Measurements from ENCODE around the gene GRPEL2.
A peak's percentile ranks its signal among the peaks of the same experiment; 100 is the strongest.

GRPEL2 gene

DNA sequence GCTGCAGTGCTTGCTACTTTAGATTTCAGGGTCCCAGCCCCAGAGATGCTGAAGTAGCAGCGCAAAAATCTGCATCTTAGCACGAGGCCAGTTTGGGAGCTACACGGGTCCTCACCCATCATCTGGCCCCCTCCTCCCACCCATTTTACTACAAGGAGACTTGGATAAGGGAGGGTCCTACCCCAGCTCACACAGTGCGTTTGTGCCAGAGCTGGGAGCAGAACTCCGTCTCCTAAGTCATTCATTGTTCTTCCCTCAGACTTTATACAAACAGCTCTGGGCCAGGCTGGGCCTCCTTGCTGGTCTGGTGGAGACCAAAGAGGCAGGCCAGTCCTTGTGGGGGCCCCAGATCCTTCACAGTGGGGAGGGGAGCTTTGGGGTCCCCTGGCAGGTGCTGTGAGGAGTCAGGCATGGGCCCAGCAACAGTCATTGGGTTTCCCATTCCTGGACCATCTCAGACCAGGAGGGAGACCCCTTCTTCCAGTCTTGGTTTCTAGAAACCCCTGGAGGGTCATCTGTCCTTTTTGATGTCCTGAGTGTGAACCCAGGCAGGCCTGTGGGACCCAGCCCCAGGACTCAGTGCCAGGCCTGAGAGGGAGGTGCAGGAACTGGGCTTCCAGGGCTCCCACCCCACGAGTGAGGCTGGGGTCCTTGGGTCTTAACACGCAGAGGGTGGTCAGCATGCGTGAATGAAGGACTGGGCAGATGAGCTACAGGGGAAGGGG lies 36.1 kb downstream of the GRPEL2 start:
- H3K9me3 ChIP-seq (ENCODE audit: control insufficient read depth in 2 of 2, low read length in 2 of 2), result no peaks in the 10 kb centered on the region
- peak overlapping the region; percentile 16 to 28 for H3K9ac ChIP-seq (ENCODE audit: low read depth in 1 of 2, low read length in 2 of 2)
- H3K4me3 ChIP-seq (ENCODE audit: low read length in 2 of 2), result peak overlapping the region in 1 of 2 donors; percentile 9
- H3K36me3 ChIP-seq (ENCODE audit: control insufficient read depth in 2 of 2, insufficient read depth in 2 of 2, low read length in 2 of 2), result no peaks in the 10 kb centered on the region
- H3K27ac ChIP-seq (ENCODE audit: low read depth in 2 of 2, low read length in 2 of 2), result peak overlapping the region; percentile 71 to 80
- no peaks in the 10 kb centered on the region for H3K27me3 ChIP-seq (ENCODE audit: control insufficient read depth in 2 of 2, insufficient read depth in 2 of 2, low read length in 2 of 2)
- H3K4me1 ChIP-seq (ENCODE audit: control insufficient read depth in 2 of 2, insufficient read depth in 2 of 2, low read length in 2 of 2), result peaks cover 2 to 3% of the 10 kb centered on the region in 2 donors

DNA sequence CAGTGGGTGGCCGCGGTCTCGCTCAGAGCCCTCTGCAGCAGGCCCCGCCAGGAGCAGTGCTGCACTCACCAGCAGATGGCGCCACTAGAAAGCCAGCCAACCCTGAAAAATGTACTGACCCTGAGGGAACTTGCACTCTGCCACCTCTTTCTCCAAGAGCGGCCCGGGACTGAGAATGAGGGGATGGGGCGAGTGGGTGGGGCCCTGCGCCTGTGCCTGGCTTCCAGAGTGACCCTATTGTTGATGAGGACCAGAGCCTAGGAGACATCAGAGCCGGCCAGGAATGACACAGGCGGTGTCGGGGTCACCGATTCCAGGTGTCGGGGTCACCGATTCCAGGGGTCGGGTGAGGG lies 36.7 kb downstream of the GRPEL2 start:
- Histone ChIP-seq H3K9me3 (ENCODE audit: control insufficient read depth in 2 of 2, low read length in 2 of 2) (no peaks in the 10 kb centered on the region), H3K27ac (ENCODE audit: low read depth in 2 of 2, low read length in 2 of 2) (peak overlapping the region; percentile 71 to 80), H3K36me3 (ENCODE audit: control insufficient read depth in 2 of 2, insufficient read depth in 2 of 2, low read length in 2 of 2) (no peaks in the 10 kb centered on the region), H3K9ac (ENCODE audit: low read depth in 1 of 2, low read length in 2 of 2) (peak overlapping the region; percentile 16 to 54), H3K4me3 (ENCODE audit: low read length in 2 of 2) (peak overlapping the region in 1 of 2 donors; percentile 16), H3K4me1 (ENCODE audit: control insufficient read depth in 2 of 2, insufficient read depth in 2 of 2, low read length in 2 of 2) (peaks cover 2 to 3% of the 10 kb centered on the region in 2 donors), H3K27me3 (ENCODE audit: control insufficient read depth in 2 of 2, insufficient read depth in 2 of 2, low read length in 2 of 2) (no peaks in the 10 kb centered on the region)

DNA sequence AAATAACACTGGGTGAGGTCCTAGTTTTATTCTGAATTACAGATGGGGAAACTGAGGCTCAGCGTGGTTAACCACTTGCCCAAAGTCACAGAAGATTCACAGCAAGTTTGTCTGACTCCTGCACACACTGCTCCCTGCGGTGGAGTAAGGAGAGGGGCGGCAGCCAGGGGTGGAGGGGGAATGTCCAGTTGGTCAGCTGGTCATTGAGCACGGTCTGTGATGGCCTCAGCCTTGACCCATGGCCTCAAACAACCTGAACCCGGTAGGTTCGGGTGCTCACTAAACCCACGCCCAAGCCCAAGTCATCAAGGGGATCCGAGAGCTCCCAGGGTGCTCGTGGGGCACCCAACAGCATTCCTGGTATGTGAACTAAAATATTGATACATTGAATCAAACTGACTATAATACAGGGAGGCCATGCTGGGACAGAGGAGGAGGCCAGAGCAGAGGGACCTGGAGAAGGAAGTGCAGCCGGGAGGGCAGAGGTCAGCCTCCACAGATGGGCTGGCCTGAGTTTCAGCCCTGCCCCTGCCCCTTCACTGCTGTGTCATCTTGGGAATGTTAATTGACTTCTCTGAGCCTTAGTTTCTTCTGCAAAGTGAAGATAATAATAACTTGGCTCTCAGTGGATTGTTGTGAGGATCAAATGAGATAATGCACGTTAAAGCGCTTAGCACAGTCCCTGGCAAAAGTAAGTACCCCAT lies 37.4 kb downstream of the GRPEL2 start:
- no peaks in the 10 kb centered on the region for H3K27me3 ChIP-seq (ENCODE audit: control insufficient read depth in 2 of 2, insufficient read depth in 2 of 2, low read length in 2 of 2)
- H3K4me3 ChIP-seq (ENCODE audit: low read length in 2 of 2), result peak overlapping the region in 1 of 2 donors; percentile 16
- peak overlapping the region; percentile 71 to 80 for H3K27ac ChIP-seq (ENCODE audit: low read depth in 2 of 2, low read length in 2 of 2)
- no peaks in the 10 kb centered on the region for H3K9me3 ChIP-seq (ENCODE audit: control insufficient read depth in 2 of 2, low read length in 2 of 2)
- H3K4me1 ChIP-seq (ENCODE audit: control insufficient read depth in 2 of 2, insufficient read depth in 2 of 2, low read length in 2 of 2), result peaks cover 2 to 3% of the 10 kb centered on the region in 2 donors
- peak overlapping the region; percentile 18 to 54 for H3K9ac ChIP-seq (ENCODE audit: low read depth in 1 of 2, low read length in 2 of 2)
- H3K36me3 ChIP-seq (ENCODE audit: control insufficient read depth in 2 of 2, insufficient read depth in 2 of 2, low read length in 2 of 2), result no peaks in the 10 kb centered on the region

DNA sequence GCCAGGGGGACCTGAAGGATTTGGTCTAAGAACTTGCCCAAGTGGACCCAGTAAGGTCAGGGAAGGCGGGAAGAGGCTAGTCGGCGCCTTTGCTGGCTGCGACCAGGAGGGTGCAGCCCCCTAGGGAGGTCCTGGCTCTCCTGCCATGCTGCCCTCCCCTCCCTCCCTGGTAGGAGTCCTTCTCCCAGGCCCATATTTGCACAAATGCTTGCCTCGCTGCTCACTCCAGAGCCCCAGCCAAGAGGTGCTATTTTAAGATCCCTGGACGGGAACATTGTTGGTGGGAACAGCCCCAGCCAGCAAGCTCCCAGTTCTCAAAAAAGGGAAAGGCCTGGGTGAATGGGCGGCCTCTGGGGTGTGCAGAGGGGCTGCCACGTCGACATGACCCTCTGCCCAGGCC lies 38.1 kb downstream of the GRPEL2 start:
- Histone ChIP-seq H3K27me3 (ENCODE audit: control insufficient read depth in 2 of 2, insufficient read depth in 2 of 2, low read length in 2 of 2) (no peaks in the 10 kb centered on the region), H3K27ac (ENCODE audit: low read depth in 2 of 2, low read length in 2 of 2) (peak overlapping the region; percentile 71 to 80), H3K4me1 (ENCODE audit: control insufficient read depth in 2 of 2, insufficient read depth in 2 of 2, low read length in 2 of 2) (peaks cover 2 to 3% of the 10 kb centered on the region in 2 donors), H3K9ac (ENCODE audit: low read depth in 1 of 2, low read length in 2 of 2) (peak overlapping the region in 1 of 2 donors; percentile 41), H3K9me3 (ENCODE audit: control insufficient read depth in 2 of 2, low read length in 2 of 2) (no peaks in the 10 kb centered on the region), H3K36me3 (ENCODE audit: control insufficient read depth in 2 of 2, insufficient read depth in 2 of 2, low read length in 2 of 2) (no peaks in the 10 kb centered on the region), H3K4me3 (ENCODE audit: low read length in 2 of 2) (no peak overlapping the region)

DNA sequence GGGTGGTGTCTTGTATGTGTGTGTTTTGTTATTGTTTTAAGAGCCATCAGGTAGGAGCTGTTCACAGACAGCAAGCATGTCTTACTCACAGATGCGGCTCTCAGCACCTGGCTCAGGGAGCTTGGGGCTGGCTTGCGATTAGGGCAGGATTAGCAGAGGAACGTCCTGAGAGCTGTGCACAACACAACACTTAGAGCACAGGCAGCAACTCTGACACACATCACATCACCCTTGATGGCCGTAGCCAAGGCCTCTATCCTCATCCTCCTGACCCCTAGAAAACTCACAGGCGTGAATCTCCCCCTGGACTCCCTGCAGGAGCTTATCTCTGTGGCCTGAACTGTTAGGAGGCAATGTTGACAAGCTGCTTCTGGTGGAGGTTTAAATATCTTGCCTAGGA lies 40.9 kb downstream of the GRPEL2 start:
- Histone ChIP-seq H3K4me3 (ENCODE audit: low read length in 2 of 2) (no peak overlapping the region), H3K27ac (ENCODE audit: low read depth in 2 of 2, low read length in 2 of 2) (peak overlapping the region; percentile 77 to 82), H3K27me3 (ENCODE audit: control insufficient read depth in 2 of 2, insufficient read depth in 2 of 2, low read length in 2 of 2) (no peaks in the 10 kb centered on the region), H3K36me3 (ENCODE audit: control insufficient read depth in 2 of 2, insufficient read depth in 2 of 2, low read length in 2 of 2) (no peaks in the 10 kb centered on the region), H3K9me3 (ENCODE audit: control insufficient read depth in 2 of 2, low read length in 2 of 2) (no peaks in the 10 kb centered on the region), H3K4me1 (ENCODE audit: control insufficient read depth in 2 of 2, insufficient read depth in 2 of 2, low read length in 2 of 2) (peaks cover 4 to 5% of the 10 kb centered on the region in 2 donors), H3K9ac (ENCODE audit: low read depth in 1 of 2, low read length in 2 of 2) (no peak overlapping the region)

DNA sequence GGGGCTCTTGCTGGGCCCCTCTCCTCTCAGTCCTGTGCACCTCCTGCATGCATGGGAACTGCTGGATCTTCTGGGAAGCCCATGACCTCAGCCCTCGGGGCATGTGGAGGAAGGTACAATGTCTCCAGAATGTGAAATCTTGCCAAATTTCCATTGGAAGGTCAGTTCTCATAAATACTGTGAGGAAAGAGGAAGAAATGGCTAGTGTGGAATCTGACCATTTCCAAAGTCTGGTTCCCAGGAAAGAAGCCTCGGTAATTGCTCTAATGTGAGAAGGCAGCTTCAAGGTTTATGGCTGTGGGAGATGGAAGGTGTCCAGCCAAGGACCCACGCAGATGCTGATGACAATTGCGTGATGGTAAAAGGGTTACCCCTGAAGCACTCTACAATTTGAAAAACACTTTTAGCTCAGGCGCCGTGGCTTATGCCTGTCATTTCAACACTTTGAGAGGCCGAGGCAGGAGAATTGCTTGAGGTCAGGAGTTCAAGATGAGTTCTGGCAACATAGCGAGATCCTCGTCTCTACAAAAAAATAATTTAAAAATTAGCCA lies 41.9 kb downstream of the GRPEL2 start:
- no peaks in the 10 kb centered on the region for H3K27me3 ChIP-seq (ENCODE audit: control insufficient read depth in 2 of 2, insufficient read depth in 2 of 2, low read length in 2 of 2)
- H3K4me1 ChIP-seq (ENCODE audit: control insufficient read depth in 2 of 2, insufficient read depth in 2 of 2, low read length in 2 of 2), result peaks cover 4 to 5% of the 10 kb centered on the region in 2 donors
- H3K36me3 ChIP-seq (ENCODE audit: control insufficient read depth in 2 of 2, insufficient read depth in 2 of 2, low read length in 2 of 2), result no peaks in the 10 kb centered on the region
- H3K9me3 ChIP-seq (ENCODE audit: control insufficient read depth in 2 of 2, low read length in 2 of 2), result no peaks in the 10 kb centered on the region
- no peak overlapping the region for H3K9ac ChIP-seq (ENCODE audit: low read depth in 1 of 2, low read length in 2 of 2)
- peak overlapping the region; percentile 77 to 82 for H3K27ac ChIP-seq (ENCODE audit: low read depth in 2 of 2, low read length in 2 of 2)
- no peak overlapping the region for H3K4me3 ChIP-seq (ENCODE audit: low read length in 2 of 2)

- no peaks in the 10 kb centered on the region for H3K36me3 ChIP-seq (ENCODE audit: control insufficient read depth in 2 of 2, insufficient read depth in 2 of 2, low read length in 2 of 2)
- H3K9me3 ChIP-seq (ENCODE audit: control insufficient read depth in 2 of 2, low read length in 2 of 2), result no peaks in the 10 kb centered on the region
- no peak overlapping the region for H3K4me3 ChIP-seq (ENCODE audit: low read length in 2 of 2)
- no peaks in the 10 kb centered on the region for H3K27me3 ChIP-seq (ENCODE audit: control insufficient read depth in 2 of 2, insufficient read depth in 2 of 2, low read length in 2 of 2)
- peak overlapping the region; percentile 77 to 82 for H3K27ac ChIP-seq (ENCODE audit: low read depth in 2 of 2, low read length in 2 of 2)
- H3K9ac ChIP-seq (ENCODE audit: low read depth in 1 of 2, low read length in 2 of 2), result peak overlapping the region in 1 of 2 donors; percentile 12
- peaks cover 4 to 5% of the 10 kb centered on the region in 2 donors for H3K4me1 ChIP-seq (ENCODE audit: control insufficient read depth in 2 of 2, insufficient read depth in 2 of 2, low read length in 2 of 2)
Observed at GRCh38 chr5:149387982-149388381, 42.7 kb downstream of the GRPEL2 start.

DNA sequence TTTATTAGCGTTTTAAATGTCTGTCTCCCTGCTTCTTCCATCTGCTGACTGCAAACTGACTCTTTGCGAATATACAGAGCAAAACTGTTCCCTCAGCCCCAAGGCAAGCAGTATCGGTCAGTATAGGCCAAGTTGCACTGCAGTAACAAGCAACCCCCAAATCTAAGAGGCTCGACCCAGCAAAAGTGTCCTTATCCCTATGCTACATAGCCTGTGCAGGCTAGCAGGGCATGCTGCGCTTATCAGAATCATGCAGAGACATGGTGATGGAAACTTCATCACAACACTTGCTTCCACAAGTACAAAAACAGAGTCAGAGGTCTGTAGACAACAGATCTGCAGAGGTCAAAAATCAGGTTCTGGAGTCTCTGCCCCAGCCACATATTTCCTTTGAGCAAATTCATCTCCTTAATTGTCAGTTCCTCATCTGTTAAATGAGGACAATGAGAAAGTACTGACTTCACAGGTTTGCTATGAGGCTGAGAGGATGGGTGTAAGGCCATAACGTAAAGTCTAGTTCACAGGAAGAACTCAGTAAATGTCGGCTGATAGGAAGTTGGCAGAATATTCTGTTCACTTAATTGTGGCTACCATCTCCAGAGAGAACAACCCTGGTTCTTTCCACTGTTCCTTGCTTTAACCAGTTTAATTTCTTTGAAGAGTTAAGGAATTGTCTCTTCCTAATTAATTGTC lies 43.3 kb downstream of the GRPEL2 start:
- Histone ChIP-seq H3K4me3 (ENCODE audit: low read length in 2 of 2) (no peak overlapping the region), H3K4me1 (ENCODE audit: control insufficient read depth in 2 of 2, insufficient read depth in 2 of 2, low read length in 2 of 2) (peaks cover 4 to 5% of the 10 kb centered on the region in 2 donors), H3K27me3 (ENCODE audit: control insufficient read depth in 2 of 2, insufficient read depth in 2 of 2, low read length in 2 of 2) (no peaks in the 10 kb centered on the region), H3K9me3 (ENCODE audit: control insufficient read depth in 2 of 2, low read length in 2 of 2) (no peaks in the 10 kb centered on the region), H3K27ac (ENCODE audit: low read depth in 2 of 2, low read length in 2 of 2) (peak overlapping the region; percentile 77 to 82), H3K9ac (ENCODE audit: low read depth in 1 of 2, low read length in 2 of 2) (no peak overlapping the region), H3K36me3 (ENCODE audit: control insufficient read depth in 2 of 2, insufficient read depth in 2 of 2, low read length in 2 of 2) (no peaks in the 10 kb centered on the region)

- no peaks in the 10 kb centered on the region for H3K36me3 ChIP-seq (ENCODE audit: control insufficient read depth in 2 of 2, insufficient read depth in 2 of 2, low read length in 2 of 2)
- no peak overlapping the region for H3K4me3 ChIP-seq (ENCODE audit: low read length in 2 of 2)
- no peaks in the 10 kb centered on the region for H3K9me3 ChIP-seq (ENCODE audit: control insufficient read depth in 2 of 2, low read length in 2 of 2)
- H3K4me1 ChIP-seq (ENCODE audit: control insufficient read depth in 2 of 2, insufficient read depth in 2 of 2, low read length in 2 of 2), result peaks cover 3 to 4% of the 10 kb centered on the region in 2 donors
- peak overlapping the region; percentile 77 to 83 for H3K27ac ChIP-seq (ENCODE audit: low read depth in 2 of 2, low read length in 2 of 2)
- no peaks in the 10 kb centered on the region for H3K27me3 ChIP-seq (ENCODE audit: control insufficient read depth in 2 of 2, insufficient read depth in 2 of 2, low read length in 2 of 2)
- H3K9ac ChIP-seq (ENCODE audit: low read depth in 1 of 2, low read length in 2 of 2), result peak overlapping the region in 1 of 2 donors; percentile 18
Observed at GRCh38 chr5:149389552-149390495, 44.5 kb downstream of the GRPEL2 start.
